ENCODE measurements around the gene IL17RD. TPM values are rescaled to one million over a fixed set of nuclear protein-coding genes. Genes with fewer than 3 reads are reported as not detected.

IL17RD gene
- total and polyA plus RNA-seq, 2 of the 13 experiments (the other 11 are each of a cell fraction or from before 2014, with no cell fraction given): 0.28 to 0.31 TPM

GRCh38 chr3:57041674-57042073, 123.5 kb downstream of the IL17RD start:
- no peaks in the 10 kb centered on the region for H3K9me3 ChIP-seq (ENCODE audit: low read length)
- peaks cover 30% of the 10 kb centered on the region for H3K4me1 ChIP-seq (ENCODE audit: insufficient read depth, low read length)
- no peak overlapping the region for H3K27ac ChIP-seq (ENCODE audit: extremely low read length, insufficient read depth, low read length)
- no peak overlapping the region for H3K4me2 ChIP-seq (ENCODE audit: low read depth, low read length)
- no peak overlapping the region for H2AFZ ChIP-seq (ENCODE audit: low read length)
- no peak overlapping the region for H3K9ac ChIP-seq (ENCODE audit: insufficient read depth, low read depth, low read length)
- DNase-seq (ENCODE audit: low spot score): no peak
- no peaks in the 10 kb centered on the region for H3K36me3 ChIP-seq (replicated peaks in 1 of 2; ENCODE audit: control insufficient read depth in 1 of 2, insufficient read depth in 2 of 2, low read length in 2 of 2)
- ChIA-PET CTCF (ENCODE audit: low intra/inter-chr PET ratio, low total read pairs) (no interaction called here), POLR2A (no interaction called here)
- H3K27me3 ChIP-seq (ENCODE audit: control insufficient read depth in 1 of 2, insufficient read depth in 2 of 2, low read length in 2 of 2): no peaks in the 10 kb centered on the region
- intact Hi-C loops (cut with micrococcal nuclease; ENCODE audit: unreplicated experiment) (no loop called here), in situ Hi-C loops (cut with HindIII; ENCODE audit: extremely low pct_ligation_motif_present, low pct_unique_long_range_greater_than_20kb) (no loop called here)
- no peak for ATAC-seq
- BruUV-seq (replicated peaks): no TSS peak
- no peak overlapping the region for H3K4me3 ChIP-seq (replicated peaks in 1 of 3; ENCODE audit: insufficient read depth in 1 of 3, low read depth in 2 of 3, low read length in 3 of 3)
- 71% methylated on average over 3 of the region's 6 CpGs for WGBS (ENCODE audit: low lambda C conversion rate)
- no peaks in the 10 kb centered on the region for H4K20me1 ChIP-seq (ENCODE audit: insufficient read depth, low read length)
- TF ChIP-seq SP1 (IDR thresholded peaks at IDR 0.05) (no peak), SP1 (CRISPR knock-in tag; IDR thresholded peaks at IDR 0.05) (no peak), ZNF251 (CRISPR knock-in tag; IDR thresholded peaks at IDR 0.05) (no peak), ELF4 (CRISPR knock-in tag; IDR thresholded peaks at IDR 0.05; ENCODE audit: borderline replicate concordance) (no peak), KLF12 (CRISPR knock-in tag; IDR thresholded peaks at IDR 0.05; ENCODE audit: borderline replicate concordance) (no peak), CC2D1A (CRISPR knock-in tag; IDR thresholded peaks at IDR 0.05) (no peak), ASH2L (IDR thresholded peaks at IDR 0.05; ENCODE audit: insufficient read length, low read depth, low read length) (no peak)
- TF ChIP-seq, protein P1, sequence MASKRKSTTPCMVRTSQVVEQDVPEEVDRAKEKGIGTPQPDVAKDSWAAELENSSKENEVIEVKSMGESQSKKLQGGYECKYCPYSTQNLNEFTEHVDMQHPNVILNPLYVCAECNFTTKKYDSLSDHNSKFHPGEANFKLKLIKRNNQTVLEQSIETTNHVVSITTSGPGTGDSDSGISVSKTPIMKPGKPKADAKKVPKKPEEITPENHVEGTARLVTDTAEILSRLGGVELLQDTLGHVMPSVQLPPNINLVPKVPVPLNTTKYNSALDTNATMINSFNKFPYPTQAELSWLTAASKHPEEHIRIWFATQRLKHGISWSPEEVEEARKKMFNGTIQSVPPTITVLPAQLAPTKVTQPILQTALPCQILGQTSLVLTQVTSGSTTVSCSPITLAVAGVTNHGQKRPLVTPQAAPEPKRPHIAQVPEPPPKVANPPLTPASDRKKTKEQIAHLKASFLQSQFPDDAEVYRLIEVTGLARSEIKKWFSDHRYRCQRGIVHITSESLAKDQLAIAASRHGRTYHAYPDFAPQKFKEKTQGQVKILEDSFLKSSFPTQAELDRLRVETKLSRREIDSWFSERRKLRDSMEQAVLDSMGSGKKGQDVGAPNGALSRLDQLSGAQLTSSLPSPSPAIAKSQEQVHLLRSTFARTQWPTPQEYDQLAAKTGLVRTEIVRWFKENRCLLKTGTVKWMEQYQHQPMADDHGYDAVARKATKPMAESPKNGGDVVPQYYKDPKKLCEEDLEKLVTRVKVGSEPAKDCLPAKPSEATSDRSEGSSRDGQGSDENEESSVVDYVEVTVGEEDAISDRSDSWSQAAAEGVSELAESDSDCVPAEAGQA (IDR thresholded peaks at IDR 0.05; ENCODE audit: low read depth): no peak
- TF ChIP-seq, protein P1 (CRISPR knock-in tag; IDR thresholded peaks at IDR 0.05; ENCODE audit: borderline replicate concordance): no peak
- H3K79me2 ChIP-seq (ENCODE audit: insufficient read depth, low read length): peaks cover 5% of the 10 kb centered on the region
- no peak for FAIRE-seq

Other genes starting within 250 kb of the IL17RD start
- gene SPATA12, start 104.7 kb downstream of the IL17RD start, total RNA-seq (2016; rRNA removed; fragmentation: Illumina TruSeq; extraction: Trizol): 0.09 TPM in 1 of 2 replicates, not detected in the other
- gene SPATA12, start 104.7 kb downstream of the IL17RD start, polyA plus RNA-seq (2011; rRNA removed): 0.16 and 0.25 TPM in 2 replicates
- gene HESX1, start 34.6 kb upstream of the IL17RD start, total RNA-seq (2016; rRNA removed; fragmentation: Illumina TruSeq; extraction: Trizol): 0.75 and 0.97 TPM in 2 replicates
- gene HESX1, start 34.6 kb upstream of the IL17RD start, polyA plus RNA-seq (2011; rRNA removed): 0.57 and 0.94 TPM in 2 replicates
- gene APPL1, start 62.4 kb upstream of the IL17RD start, total RNA-seq (2016; rRNA removed; fragmentation: Illumina TruSeq; extraction: Trizol): 29.0 and 47.9 TPM in 2 replicates
- 11.2 and 14.3 TPM in 2 replicates for gene APPL1, start 62.4 kb upstream of the IL17RD start, polyA plus RNA-seq (2011; rRNA removed)
- not detected in 2 replicates for gene ASB14, start 127.3 kb upstream of the IL17RD start, total RNA-seq (2016; rRNA removed; fragmentation: Illumina TruSeq; extraction: Trizol)
- gene ASB14, start 127.3 kb upstream of the IL17RD start, polyA plus RNA-seq (2011; rRNA removed): not detected in 2 replicates

Data from HepG2 (cell line).